GM12873 (cell line): ENCODE measurements around the gene NAA60.
A peak's percentile ranks its signal among the peaks of the same experiment; 100 is the strongest.

ENCODE experiments used
- TF ChIP-seq, protein P1 (sequence below): IDR thresholded peaks from 2 replicates; pipeline ENCODE4 v1.5.1; 2012; ENCODE audit warnings: low read depth, mild to moderate bottlenecking, moderate library complexity, low read length, control low read depth; ENCODE audit not compliant: insufficient read depth; ENCODE audit errors: missing control alignments

Gene NAA60

DNA sequence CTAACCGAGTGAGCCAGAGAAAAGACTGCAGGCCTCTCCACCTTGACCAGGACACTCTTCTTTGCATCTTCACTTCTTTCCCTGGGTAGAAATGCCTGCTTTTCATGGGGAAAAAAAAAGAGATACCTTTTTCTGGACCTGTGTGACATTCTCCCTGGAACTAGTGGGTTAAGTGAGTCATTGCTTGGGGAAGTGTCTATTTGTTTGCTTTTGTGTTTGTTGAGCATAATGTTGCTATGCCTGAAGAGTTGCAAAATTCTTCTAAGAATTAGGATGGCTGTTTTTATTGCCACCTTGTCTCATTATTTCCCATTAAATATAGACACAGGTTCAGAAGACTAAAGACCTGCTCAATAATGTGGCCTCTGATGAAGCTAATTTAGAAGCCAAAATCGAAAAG lies 76.1 kb downstream of the NAA60 start:
- TF ChIP-seq, protein P1, sequence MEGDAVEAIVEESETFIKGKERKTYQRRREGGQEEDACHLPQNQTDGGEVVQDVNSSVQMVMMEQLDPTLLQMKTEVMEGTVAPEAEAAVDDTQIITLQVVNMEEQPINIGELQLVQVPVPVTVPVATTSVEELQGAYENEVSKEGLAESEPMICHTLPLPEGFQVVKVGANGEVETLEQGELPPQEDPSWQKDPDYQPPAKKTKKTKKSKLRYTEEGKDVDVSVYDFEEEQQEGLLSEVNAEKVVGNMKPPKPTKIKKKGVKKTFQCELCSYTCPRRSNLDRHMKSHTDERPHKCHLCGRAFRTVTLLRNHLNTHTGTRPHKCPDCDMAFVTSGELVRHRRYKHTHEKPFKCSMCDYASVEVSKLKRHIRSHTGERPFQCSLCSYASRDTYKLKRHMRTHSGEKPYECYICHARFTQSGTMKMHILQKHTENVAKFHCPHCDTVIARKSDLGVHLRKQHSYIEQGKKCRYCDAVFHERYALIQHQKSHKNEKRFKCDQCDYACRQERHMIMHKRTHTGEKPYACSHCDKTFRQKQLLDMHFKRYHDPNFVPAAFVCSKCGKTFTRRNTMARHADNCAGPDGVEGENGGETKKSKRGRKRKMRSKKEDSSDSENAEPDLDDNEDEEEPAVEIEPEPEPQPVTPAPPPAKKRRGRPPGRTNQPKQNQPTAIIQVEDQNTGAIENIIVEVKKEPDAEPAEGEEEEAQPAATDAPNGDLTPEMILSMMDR: no peak

DNA sequence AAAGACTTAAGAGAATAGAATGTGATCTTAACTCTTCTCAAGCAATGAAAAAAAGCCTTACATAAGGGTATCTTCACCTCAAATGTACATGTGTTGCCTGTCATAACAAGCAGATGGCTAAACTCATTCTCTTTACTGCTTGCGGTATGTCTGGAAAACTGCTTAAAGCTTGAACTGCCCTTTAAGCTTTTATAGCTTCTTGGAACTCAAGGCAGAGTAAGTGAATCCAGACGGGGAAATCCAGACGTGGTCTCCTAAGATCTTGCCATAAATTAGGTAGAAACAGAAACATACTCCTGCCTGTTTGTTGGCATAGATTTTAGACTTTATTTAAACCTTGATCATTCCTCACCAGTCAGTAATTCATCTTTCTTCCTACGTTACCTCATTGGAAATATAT lies 76.9 kb downstream of the NAA60 start:
- TF ChIP-seq, protein P1: no peak

DNA sequence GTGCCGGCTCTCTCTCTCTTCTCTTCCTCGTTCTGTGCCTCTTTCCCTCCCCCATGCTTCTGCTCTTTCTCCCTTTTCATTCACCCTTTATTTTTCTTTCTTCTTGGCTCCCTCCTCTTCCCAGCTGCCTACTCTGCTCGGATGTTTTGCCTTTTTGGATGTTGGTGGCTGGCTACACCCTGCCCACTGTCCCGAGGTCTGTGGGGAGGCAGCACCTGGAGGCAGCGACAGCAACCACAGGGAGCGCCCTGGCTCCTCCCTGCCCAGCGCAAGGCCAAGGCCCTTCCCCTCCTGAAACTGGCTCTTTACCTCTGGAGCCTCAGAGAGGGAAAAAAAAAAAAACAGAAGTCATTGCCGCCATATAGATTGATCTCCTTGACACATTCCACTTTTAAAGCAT lies 77.4 kb downstream of the NAA60 start:
- TF ChIP-seq, protein P1: no peak

DNA sequence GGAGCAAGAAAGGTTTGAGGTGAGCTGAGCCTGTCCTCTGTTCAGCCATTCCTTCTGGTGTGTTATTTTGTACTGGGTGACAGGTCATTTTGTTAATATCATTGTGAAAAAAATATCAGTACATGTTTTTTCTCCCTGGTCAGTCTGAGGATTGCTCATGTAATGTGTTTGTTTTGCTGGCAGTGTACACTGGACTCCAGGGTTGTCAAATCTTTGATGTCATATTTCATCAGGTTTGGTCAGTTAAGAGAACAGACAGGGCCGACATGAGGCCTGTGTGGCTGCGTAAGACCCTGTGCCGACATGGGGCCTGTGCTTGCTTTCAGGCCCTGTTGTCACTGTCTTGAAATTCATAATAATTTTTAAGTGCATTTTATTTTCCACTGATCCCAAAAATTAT lies 79.8 kb downstream of the NAA60 start:
- TF ChIP-seq, protein P1: no peak

DNA sequence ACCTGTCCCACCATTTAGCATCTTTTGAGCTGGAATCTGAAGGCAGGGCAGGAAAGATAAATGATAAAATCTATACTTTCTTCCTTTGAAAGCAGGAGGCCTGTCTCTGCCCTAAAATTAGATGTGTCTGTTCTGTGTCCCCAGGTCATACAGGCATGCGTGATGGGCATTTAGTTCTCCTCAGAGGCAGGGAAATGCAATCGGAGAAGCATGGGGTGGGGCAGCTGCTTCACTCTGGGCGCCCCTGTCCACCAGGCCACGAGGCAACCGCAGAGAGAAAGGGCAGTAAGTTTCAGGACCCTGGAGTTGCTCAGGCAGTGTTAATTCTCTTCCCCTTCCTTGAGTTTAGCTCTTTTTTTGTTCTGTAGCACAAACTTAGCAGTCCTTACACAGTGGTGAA lies 82.5 kb downstream of the NAA60 start:
- TF ChIP-seq, protein P1: no peak

DNA sequence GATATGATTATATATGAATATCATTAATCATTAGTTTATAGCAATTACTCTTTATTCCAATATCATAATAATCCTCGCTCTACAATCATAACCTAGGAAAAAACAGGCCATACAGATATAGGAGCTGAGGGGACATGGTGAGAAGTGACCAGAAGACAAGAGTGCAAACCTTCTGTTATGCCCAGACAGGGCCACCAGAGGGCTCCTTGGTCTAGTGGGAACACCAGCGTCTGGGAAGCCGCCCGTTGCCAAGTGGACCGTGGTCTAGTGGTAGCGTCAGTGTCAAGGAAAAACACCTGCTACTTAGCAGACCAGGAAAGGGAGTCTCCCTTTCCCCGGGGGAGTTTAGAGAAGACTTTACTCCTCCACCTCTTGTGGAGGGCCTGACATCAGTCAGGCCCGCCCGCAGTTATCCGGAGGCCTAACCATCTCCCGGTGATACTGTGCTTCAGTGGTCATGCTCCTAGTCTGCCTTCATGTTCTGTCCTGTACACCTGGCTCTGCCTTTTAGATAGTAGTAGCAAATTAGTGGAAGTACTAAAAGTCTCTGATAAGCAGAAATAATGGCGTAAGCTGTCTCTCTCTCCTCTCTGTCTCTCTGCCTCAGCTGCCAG lies 83.8 kb downstream of the NAA60 start:
- TF ChIP-seq, protein P1: peak; percentile 69

DNA sequence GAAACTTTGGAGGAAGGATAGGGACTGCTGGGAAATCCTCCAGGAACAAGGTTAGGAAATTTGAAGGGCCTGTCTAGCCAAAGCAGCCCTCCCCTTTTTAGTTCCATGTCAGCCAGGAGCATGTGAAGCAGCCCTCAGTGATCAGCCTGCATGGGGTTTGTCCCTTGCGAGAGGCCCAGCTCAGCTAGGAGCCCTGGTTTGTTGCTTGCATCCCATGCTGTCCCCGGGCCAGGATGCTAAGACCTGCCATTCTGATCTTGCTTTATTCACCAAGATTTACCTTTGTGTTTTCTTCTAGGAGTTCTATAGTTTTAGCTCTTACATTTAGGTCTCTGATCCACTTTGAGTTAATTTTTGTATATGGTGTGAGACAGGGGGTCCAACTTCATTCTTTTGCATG lies 84.9 kb downstream of the NAA60 start:
- TF ChIP-seq, protein P1: no peak
